ENCODE results near the gene IGLL1.
"Not testable (repeated sequence)": the region's sequence is repeated elsewhere in the genome, so short reads cannot be mapped to it uniquely, and the experiment has no call there.

The IGLL1 gene

DNA sequence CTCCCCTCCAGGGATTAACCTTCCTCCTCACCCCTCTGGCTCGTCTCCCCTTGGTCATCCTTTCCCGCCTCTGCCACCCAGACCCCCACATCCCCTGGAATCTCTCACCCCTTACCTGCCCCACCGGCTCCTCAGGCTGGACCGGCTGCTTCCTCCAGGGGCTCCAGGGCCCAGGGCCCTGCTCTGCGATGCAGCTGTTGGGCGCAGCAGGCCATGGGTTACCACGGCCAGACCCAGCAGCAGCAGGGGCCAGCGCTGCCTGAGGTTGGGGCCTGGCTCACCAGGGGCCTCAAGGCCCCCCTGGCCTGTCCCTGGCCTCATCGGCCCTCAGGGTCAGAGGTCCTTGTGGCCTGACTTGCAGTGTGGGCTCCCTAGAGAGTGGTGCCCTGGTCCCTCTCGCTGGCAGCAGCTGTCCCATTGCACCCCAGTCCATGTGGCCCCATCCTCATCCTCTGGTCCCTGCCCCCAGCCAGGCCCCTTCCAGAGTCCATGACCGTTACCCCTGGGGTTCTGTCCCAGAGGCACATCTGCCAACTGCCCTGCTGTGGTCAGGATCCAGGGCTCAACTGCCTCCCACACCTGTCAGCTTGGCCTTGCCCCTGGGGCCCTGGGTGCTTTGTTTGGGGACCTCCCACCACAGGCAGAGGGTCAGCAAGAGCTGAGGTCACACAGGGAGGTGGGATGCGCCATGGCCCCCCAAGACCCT is at the start of gene IGLL1:
TSS of gene IGLL1 (minus strand) at position 421 of the 706 bp plus-strand sequence. CDS start at position 321, 100 bp downstream.
- no peak for DNase-seq

DNA sequence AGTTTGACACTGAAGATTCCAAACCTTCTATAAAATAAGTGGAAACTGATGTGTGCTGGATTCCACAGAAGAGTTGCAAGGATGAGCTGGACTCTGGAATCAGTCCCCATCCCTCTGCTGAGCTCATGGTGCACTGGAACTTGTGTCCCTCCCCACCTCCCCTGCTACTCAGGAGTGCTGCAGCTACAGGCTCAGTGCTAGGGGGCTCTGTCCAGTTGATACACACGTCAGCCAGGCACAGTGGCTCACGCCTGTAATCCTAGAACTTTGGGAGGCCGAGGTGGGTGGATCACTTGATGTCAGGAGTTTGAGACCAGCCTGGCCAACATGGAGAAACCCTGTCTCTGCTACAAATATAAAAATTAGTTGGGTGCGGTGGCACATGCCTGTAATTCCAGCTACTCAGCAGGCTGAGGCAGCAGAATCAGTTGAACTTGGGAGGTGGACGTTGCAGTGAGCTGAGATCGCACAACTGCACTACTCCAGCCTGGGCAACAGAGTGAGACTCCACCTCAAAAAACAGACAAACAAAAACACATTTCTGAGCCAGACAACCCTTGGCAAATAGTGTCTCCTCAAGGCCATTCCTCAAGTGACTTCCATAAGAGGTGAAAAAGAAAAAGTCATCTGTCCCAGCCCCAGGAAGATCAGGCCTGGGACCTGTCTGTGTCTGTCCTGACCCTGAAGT is 48.1 kb upstream of the IGLL1 start:
- not testable (repeated sequence) for DNase-seq

DNA sequence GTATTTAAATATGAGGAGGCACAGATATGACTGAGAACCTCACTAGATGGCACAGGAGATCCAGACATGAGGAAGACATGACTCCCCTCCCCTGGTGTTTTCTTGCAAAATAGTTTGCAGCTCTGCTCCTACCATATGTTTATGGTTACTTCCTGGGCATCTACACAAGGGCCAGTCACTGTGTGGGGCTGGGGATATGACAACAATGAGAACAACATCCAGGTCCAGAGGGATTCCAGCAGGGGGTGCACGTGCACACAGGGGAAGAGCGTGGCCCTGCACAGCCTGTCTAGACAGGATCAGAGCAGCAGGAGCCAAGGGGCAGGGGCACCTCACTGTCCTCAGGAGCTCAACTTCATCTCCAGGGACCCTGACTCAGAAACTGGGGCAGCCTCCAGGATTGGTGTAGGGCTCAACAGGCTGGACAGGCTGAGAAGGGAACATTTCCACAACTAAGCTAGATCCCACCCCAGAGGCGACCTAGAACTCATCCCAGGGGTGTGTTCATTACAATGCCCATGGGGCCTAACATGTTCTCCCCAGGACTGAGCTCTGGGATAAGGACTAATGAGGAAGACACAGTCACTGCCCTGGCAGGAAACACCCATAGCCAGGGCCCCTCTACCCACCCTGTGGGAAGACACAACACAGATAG is 47.4 kb upstream of the IGLL1 start:
- DNase-seq, result not testable (repeated sequence)

DNA sequence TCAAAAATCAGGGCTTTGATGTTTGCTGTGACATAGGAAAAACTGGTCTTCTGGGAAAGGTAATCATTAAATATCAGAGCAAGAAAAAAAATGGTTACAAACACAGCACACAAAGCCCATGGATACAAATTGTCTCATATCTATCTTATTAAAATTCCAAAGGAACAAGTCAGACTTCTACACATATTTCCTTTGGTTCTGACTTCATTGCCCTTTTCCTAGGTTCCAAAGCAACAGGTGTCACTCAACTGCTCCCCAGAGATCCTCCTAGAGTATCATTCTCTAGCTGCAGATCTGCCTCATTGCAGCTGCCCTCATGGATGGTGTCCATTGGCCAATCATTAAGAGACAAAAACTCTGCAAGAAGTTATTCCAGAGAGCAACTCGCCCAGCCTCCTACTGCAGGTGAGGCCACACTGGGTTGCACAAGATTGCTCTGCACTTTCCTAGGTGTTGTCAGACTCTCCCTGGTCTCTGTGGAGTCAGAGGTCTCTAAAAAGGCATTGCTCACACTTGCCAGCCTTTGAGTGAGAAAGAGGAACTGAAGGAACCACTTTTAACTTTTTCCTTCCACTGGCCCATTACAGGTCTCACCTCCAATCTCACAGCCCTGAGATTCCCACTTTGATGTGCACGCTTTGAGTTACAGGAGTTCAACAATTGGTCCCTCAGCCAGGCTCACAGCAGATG is 46.3 kb upstream of the IGLL1 start:
- DNase-seq, result no peak

DNA sequence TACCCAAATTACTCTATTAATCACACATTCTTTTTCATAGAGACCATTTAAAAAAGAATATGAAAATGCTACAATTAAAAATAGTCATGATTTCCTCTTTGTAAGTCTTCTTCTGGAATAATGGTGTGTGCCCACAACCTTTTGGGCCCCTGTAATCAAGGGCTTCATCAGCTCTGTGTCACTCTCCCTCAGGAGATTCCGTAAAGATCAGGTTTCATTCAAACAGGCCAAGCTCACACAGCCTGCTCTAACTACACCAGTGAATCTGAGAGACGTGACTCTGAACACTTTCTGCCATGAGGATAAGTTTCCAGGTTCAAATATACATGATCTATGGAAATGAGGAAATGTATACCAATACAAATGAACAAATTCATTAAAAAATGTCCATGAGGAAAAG is 42.5 kb upstream of the IGLL1 start:
- no peak for DNase-seq

DNA sequence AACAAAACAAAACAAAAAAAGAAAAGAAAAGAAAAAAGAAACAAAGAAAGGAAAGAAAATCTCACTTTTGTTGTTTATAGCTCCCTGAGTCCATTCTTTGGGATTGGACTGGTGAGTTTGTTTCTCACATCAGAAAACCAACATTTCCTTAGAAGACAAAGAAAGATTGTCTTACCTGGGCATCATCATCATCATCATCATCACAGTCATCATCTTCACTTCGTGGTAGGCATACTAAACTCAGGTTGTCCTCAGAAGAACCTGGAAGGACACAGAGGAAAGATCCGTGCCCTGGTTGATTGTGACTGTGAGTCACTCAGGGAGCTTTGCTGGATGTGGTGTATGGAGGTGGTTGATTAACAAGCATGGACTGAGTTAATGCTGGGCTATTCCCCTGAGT is 41.8 kb upstream of the IGLL1 start:
- DNase-seq, result not testable (repeated sequence)

DNA sequence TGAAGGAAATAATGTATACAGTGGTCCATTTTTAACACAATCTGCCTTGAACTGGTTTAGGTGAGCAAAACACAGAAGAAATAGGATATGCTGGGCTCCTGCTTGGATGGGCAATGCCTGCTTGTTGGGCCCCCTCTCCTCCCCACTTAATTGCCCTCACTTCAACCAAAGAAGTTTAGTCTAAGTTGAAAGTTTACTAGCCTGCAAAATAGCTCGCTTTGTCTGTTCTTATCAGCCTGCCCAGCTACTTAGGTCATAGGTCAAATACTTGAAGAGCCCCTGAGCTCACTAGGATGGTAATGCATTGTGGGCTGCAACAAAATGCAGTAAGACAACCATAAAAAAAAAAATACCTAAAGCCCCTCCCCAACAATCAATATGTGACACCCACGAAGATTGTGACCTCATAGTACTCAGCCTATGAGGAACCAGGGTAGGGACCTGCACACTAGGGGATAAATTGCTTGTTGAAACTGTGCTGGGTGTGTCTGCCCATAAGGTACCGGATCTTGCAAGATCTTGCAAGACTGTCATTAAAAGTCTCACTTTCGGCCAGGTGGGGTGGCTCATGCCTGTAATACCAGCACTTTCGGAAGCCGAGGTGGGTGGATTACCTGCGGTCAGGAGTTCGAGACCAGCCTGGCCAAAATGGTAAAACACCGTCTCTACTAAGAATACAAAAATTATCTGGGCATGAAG is 41.1 kb upstream of the IGLL1 start:
- no peak for DNase-seq

DNA sequence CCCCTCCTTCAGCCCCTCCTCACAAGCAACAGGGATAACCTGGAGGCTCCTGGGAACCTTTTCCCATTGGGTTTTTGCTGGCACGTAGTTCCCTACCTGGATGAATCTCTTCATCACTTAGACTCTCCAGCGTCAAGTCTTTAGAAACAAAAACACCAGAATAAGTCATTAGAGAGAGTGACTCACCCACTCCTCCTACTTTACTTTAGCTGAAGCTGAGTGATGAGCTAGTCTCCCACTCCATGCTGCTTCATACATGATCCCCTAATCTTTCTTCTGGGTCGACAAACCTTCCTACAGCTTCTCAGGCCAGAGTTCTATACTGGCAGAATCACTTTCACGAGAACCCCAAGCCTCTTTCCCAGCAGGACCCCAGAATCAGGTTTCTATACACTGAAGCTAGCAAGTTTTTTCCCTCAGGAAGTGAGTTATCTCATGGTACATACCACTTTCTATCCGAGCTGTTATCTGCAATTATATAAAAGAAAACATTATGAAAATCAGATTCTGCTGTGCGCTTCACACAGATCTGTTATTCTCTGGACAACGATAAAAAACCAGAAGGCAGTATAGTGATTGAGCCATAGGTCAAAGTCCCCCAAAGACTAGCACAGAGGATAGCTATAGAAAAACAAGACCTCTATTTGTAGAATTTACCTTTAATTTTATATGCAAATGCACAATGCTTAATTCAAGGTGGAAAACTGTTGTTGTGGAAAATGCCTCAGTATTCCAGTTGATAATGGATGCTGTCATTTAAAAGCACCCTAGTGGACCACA is 33.3 kb upstream of the IGLL1 start:
- no peak for DNase-seq

DNA sequence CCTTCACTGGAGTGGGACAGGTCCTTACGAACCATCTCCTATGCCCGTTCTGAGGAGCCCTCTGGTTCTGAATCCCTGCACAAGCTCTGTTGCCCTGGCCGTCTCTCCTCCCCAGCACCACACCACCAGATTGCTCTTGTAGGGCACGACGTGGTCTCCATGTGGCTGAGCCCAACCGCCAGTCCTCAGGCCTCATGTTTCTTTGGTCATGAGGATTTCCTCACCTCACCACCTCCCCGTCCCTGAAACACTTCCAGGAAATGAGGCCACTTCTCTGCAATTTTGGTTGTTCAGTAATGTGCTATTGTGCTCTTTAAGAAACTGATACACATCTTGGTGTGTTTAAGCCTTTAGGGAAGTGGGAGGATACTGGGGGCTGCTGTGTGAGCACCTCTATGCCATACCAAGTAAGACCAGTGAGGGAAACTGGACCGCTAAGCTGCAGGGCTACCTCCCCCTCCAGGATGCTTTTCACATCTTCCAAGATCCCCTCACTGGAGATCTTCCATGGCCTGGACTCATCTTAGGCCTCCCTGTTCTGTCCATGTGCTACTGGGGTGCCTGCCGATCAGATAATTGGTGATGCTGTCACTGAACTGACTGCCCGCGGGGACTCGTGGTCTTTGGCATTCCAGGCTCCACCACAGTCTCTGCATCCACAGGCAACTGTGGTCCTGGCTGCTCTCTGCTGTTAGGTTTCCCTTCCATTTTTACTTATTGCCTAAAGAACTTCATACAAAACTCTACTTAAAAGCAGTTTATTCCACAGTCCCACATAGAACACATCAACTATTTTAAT is 30.1 kb upstream of the IGLL1 start:
- DNase-seq, result no peak

DNA sequence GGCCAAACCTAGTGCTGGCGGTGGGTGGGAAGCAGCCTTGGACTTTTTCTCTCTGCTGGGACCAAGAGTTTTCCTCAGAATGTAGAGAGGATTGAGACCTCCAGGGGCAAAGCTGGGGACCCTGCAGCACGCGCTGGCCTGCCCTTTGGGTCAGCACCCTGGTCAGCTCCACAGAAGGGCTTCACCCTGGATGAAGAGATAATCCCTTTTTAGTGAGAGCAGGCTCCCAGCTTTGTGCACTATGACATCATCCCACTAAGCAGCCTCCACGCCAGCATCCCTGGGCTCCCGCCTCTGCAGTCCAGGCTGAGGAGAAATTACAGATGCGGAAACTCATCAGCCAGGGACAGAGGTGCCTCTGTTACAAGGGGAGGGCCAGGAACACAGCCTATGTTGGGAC is 28.5 kb upstream of the IGLL1 start:
- no peak for DNase-seq

DNA sequence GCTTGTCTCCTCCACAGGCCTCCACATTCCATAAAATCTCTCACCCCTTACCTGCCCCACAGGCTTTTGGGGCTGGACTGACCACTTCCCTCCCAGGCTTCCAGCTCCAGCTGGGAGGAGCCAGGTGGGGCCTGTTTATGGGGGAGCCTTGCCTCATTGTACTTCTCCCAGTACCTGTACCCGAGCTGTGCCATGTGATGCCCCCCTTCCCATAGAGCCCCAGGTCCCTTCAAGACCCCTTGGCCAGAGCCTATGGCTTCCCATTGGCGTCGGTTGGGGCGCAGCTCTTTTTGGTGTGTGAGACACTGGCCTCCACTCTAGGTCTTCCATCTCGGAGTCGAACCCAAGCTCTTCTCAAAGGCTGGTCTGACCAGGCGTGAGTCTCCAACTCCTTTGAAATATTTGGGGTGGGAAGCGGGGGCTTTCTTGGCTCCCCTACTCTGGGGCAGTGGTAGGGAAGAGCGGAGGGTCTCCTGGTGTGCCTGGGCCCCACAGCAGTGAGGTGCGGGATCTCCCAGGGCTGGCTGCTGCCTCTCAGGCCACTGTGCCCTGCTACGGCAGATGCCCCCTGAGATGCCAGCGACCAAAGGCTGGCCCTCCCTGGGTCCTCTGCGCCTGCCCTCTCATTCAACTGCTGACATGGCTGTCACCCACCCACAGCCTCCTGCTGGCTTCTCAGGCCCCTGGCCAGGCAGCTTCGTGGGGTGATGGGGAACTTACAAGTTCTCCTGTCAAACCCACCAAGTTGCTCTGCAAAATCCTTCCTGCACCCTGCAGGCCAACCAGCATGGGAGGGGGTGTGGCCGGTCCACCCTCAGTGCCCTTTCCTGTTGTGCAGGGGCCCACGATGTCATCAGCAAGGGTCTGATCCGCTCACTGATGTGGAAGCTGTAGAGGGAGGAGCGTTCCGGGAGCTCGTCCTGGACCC is 26.4 kb upstream of the IGLL1 start:
- no peak for DNase-seq

DNA sequence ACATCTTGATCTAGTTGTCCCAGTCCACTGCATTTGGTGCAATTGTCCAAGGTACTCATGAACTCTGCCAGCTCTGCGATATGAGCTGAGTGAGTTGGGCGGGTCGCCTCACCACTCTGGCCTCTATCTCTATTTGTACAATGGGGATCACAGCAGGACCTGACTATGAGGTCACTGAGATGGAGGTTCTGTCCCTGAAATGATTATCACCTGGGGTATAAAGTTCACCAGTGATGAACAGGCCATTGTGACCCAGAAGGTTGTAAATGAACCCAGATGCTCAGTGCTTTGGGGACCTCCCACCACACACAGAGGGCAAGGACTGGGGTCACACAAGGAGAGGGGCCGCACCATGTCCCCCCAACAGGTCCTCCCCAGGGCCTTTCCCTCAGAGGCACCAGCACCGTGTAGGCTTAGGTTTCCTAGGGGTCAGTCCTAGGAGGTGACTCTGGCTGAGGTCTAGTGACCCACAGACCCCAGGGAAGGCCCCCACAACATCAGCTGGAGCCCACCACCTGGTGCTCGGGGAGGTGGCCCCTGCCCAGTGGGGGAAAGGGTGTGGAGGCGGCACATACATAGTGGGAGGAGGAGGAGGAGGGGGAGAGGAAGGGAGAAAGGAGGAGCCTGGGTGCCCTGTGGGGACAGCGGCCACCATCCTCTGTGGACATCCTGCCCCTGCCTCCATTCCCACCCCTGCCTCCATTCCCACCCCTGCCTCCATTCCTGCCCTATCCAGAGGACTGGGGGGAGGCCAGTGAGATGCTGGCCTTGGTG is 25.0 kb upstream of the IGLL1 start:
- DNase-seq, result no peak

DNA sequence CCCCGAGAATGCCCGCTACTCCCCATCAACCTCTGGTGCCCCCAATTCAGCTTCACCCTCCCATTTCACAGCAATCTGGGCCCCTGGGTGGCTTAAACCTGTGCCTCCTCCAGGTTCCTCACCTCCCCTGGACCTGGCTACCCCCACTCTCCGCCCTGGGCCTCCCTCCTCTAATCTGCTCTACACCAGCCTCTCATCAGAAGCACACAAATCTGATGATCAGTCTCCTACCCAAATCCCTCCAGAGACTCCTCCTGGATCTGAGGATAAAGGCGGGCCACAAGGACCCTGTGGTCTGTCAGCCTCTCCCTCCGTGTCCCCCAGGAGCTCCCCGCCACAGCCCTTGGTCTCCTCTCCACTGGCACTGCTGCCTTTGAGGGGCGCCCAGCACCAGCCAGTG is 23.2 kb upstream of the IGLL1 start:
- DNase-seq, result no peak

DNA sequence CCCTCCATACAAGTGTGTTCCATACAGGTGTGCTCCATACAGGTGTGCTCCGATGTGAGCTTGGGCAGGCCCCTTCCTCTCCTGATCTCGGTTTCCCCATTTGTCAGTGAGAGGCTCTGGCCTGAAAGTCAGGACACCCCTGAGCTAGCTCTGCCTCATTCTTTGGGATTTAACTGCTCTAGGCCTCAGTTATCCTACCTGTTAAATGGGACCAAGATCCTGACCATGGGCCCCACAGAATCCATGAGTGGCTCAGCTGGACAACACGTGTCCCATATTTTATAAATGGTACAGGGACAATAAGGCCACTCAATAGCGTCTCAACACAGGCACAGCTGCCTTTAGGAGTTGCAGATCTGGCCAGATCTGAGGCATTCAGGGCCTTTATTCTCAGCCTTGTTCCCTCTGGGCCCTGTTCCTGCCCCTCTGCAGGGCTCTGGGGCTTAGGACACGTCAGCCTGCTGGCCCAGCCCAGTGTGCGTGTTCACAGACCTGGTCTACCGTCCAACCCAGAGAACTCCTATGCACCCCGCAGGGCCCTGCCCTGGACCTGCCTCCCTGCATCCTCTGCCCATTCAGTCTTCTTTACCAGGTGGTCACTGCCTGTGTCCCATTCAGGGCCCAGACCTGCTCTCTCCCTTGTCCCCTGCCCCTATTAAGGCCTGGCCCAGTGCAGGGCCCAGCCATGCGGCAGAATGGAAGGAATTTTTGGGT is 18.9 kb upstream of the IGLL1 start:
- DNase-seq, result no peak

DNA sequence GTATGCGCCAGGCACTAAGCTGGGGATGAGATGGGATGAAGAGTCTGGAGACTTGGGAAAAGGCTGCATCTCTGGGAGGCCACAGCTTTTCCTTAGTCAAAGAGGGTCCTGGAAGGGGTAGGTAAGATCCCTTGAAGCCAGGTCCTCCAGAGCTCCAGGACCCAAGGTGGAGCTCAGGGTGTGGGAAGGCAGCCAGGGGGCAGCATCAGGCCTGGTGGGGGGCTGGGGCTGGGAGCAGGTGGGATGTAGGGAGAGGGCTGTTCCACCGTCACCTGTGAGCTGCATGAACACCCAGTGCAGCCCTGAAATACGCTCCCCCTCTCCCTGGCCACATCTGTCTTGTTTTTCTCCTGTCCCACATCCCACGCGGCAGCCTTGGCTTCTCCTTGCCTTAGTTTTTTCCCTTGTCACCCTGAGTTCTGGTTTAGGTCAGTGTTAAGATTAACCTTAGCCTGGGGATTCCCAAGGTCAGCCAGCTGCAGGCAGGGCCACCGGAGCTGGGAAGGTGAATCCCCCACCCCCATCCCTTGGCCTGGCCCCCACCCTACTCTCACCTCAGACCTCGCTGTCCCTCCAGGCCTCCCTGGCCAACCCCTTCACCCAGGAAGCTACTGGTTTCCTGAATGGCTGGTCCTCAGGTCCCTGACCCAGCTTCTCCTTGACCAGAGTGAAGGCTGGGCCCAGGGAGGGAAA is 17.6 kb upstream of the IGLL1 start:
- DNase-seq, result not testable (repeated sequence)

DNA sequence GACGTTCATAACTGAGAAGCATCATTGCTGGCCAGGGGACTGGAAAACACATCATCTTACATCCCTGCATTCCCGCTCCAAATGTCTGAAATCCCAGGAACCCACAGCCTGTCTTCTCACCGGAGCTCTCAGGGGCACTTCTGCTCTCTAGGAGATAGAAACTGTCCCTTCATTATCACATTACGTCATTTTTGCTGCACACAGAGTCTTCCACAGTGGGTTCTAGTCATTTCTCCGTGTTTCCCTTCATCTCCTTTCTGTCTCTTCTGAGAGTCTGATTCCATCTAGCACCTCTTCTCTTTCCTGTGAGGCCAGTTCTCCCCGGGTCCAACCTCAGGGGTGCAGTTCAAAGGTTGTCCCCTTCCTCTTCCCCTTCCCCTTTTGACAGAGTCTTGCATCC is 15.8 kb upstream of the IGLL1 start:
- DNase-seq, result not testable (repeated sequence)

DNA sequence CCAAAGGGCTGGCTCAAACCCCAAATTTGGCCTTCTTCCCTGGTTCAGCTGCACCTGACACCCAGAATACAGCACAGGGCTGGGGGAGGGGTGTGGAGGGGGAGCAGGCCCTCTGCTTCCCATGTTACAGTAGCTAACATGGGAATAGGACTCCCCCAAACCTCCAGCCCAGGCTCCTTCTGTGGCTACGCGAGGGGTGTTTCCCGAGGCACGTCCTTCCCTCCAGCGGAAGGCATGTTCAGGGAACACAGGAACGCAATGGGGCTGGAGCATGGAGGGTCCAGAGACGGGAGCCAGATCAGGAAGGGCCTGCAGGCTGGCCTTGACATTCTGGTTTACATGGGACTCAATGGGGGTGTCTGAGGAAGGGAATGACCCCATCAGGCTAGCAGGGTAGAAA is 11.8 kb upstream of the IGLL1 start:
- no peak for DNase-seq
